ENCODE data around the gene HOXD1.

Gene HOXD1

GRCh38 chr2:176149939-176150583 lies 38.4 kb upstream of the HOXD1 start:
- TF ChIP-seq CTCF (IDR thresholded peaks at IDR 0.05; ENCODE audit: borderline replicate concordance, extremely low read depth, low read length, poor library complexity, severe bottlenecking) (no peak), EZH2 (IDR thresholded peaks at IDR 0.05; ENCODE audit: borderline replicate concordance, low read depth, low read length, severe bottlenecking) (no peak)
- no peak overlapping the region for H2AFZ ChIP-seq (ENCODE audit: low read depth, low read length)
- peaks cover 2% of the 10 kb centered on the region for H3K27me3 ChIP-seq (ENCODE audit: insufficient read depth, low read length, poor library complexity)
- H3K4me2 ChIP-seq (ENCODE audit: insufficient read depth, low read length): no peak overlapping the region
- H3K4me1 ChIP-seq (ENCODE audit: insufficient read depth, low read length): no peaks in the 10 kb centered on the region
- no peaks in the 10 kb centered on the region for H3K79me2 ChIP-seq (ENCODE audit: insufficient read depth, low read length)
- no peak overlapping the region for H3K27ac ChIP-seq (ENCODE audit: low read length)
- H3K9ac ChIP-seq (ENCODE audit: low read depth, low read length): no peak overlapping the region
- no peaks in the 10 kb centered on the region for H4K20me1 ChIP-seq (ENCODE audit: insufficient read depth, low read length)
- no peak overlapping the region for H3K4me3 ChIP-seq (ENCODE audit: low read depth in 1 of 2, low read length in 2 of 2)
- H3K36me3 ChIP-seq (ENCODE audit: insufficient read depth, low read length): no peaks in the 10 kb centered on the region
- DNase-seq (no peak), ATAC-seq (ENCODE audit: insufficient read depth, low read depth) (no peak)
- no peaks in the 10 kb centered on the region for H3K9me3 ChIP-seq (ENCODE audit: insufficient read depth, low read length, severe bottlenecking)

- ATAC-seq (ENCODE audit: insufficient read depth, low read depth): no peak
- DNase-seq: no peak
- Histone ChIP-seq H4K20me1 (ENCODE audit: insufficient read depth, low read length) (no peaks in the 10 kb centered on the region), H3K4me1 (ENCODE audit: insufficient read depth, low read length) (no peaks in the 10 kb centered on the region), H2AFZ (ENCODE audit: low read depth, low read length) (no peak overlapping the region), H3K79me2 (ENCODE audit: insufficient read depth, low read length) (no peaks in the 10 kb centered on the region), H3K4me2 (ENCODE audit: insufficient read depth, low read length) (no peak overlapping the region), H3K9me3 (ENCODE audit: insufficient read depth, low read length, severe bottlenecking) (no peaks in the 10 kb centered on the region), H3K27me3 (ENCODE audit: insufficient read depth, low read length, poor library complexity) (peaks cover 4% of the 10 kb centered on the region), H3K9ac (ENCODE audit: low read depth, low read length) (no peak overlapping the region), H3K4me3 (ENCODE audit: low read depth in 1 of 2, low read length in 2 of 2) (no peak overlapping the region), H3K36me3 (ENCODE audit: insufficient read depth, low read length) (no peaks in the 10 kb centered on the region), H3K27ac (ENCODE audit: low read length) (no peak overlapping the region)
- TF ChIP-seq EZH2 (IDR thresholded peaks at IDR 0.05; ENCODE audit: borderline replicate concordance, low read depth, low read length, severe bottlenecking): no peak
- no peak for TF ChIP-seq CTCF (IDR thresholded peaks at IDR 0.05; ENCODE audit: borderline replicate concordance, extremely low read depth, low read length, poor library complexity, severe bottlenecking)
These were observed 37.7 kb upstream of the HOXD1 start for GRCh38 chr2:176150584-176151441.

GRCh38 chr2:176151442-176152287 lies 36.8 kb upstream of the HOXD1 start, which contains the start of gene HOXD4:
Gene HOXD4, plus strand, starts transcription at chr2:176151550. Its CDS starts 84 bp downstream, at chr2:176151634.
- ATAC-seq (ENCODE audit: insufficient read depth, low read depth) (no peak), DNase-seq (no peak)
- peaks cover 4% of the 10 kb centered on the region for H3K27me3 ChIP-seq (ENCODE audit: insufficient read depth, low read length, poor library complexity)
- no peaks in the 10 kb centered on the region for H3K4me1 ChIP-seq (ENCODE audit: insufficient read depth, low read length)
- no peak within 1 kb of the TSS for H3K4me3 ChIP-seq (ENCODE audit: low read depth in 1 of 2, low read length in 2 of 2)
- no peak within 1 kb of the TSS for H3K27ac ChIP-seq (ENCODE audit: low read length)
- H3K4me2 ChIP-seq (ENCODE audit: insufficient read depth, low read length): no peak within 1 kb of the TSS
- no peaks in the 10 kb centered on the region for H3K36me3 ChIP-seq (ENCODE audit: insufficient read depth, low read length)
- no peak within 1 kb of the TSS for H3K9ac ChIP-seq (ENCODE audit: low read depth, low read length)
- no peaks in the 10 kb centered on the region for H4K20me1 ChIP-seq (ENCODE audit: insufficient read depth, low read length)
- no peaks in the 10 kb centered on the region for H3K9me3 ChIP-seq (ENCODE audit: insufficient read depth, low read length, severe bottlenecking)
- TF ChIP-seq EZH2 (IDR thresholded peaks at IDR 0.05; ENCODE audit: borderline replicate concordance, low read depth, low read length, severe bottlenecking) (no peak), CTCF (IDR thresholded peaks at IDR 0.05; ENCODE audit: borderline replicate concordance, extremely low read depth, low read length, poor library complexity, severe bottlenecking) (no peak)
- no peaks in the 10 kb centered on the region for H3K79me2 ChIP-seq (ENCODE audit: insufficient read depth, low read length)
- H2AFZ ChIP-seq (ENCODE audit: low read depth, low read length): no peak within 1 kb of the TSS

Data from DND-41 (cell line).